ENCODE measurements around the gene SLIT1.

GRCh38 chr10:97134983-97135382 is 50.8 kb downstream of the SLIT1 start:
- no peak for TF ChIP-seq CTCF (IDR thresholded peaks at IDR 0.05)
- TF ChIP-seq POLR2A (IDR thresholded peaks at IDR 0.05) = no peak

All from body of pancreas (tissue), 4 donors.